Measurements from ENCODE around the gene MPDZ.

- TF ChIP-seq ZNF548 (tag by site-specific recombination; IDR thresholded peaks at IDR 0.05) (no peak), TRIM28 (IDR thresholded peaks at IDR 0.05; ENCODE audit: borderline replicate concordance, low read length) (no peak), ZBTB26 (tag by site-specific recombination; optimal IDR thresholded peaks at IDR 0.05) (no peak), ZFP3 (tag by site-specific recombination; IDR thresholded peaks at IDR 0.05; ENCODE audit: low read depth) (no peak), ZNF184 (tag by site-specific recombination; IDR thresholded peaks at IDR 0.05) (no peak), ZNF114 (tag by site-specific recombination; IDR thresholded peaks at IDR 0.05) (no peak), YY2 (tag by site-specific recombination; IDR thresholded peaks at IDR 0.05) (no peak), ZNF366 (tag by site-specific recombination; conservative IDR thresholded peaks at IDR 0.05) (no peak), CTCF (tag by site-specific recombination; IDR thresholded peaks at IDR 0.05) (no peak), PRDM4 (tag by site-specific recombination; IDR thresholded peaks at IDR 0.05) (no peak), ZNF747 (tag by site-specific recombination; IDR thresholded peaks at IDR 0.05) (no peak)
Observed at GRCh38 chr9:13263511-13263910, 16.0 kb downstream of the MPDZ start.
